ENCODE results near the gene MAST4.

DNA sequence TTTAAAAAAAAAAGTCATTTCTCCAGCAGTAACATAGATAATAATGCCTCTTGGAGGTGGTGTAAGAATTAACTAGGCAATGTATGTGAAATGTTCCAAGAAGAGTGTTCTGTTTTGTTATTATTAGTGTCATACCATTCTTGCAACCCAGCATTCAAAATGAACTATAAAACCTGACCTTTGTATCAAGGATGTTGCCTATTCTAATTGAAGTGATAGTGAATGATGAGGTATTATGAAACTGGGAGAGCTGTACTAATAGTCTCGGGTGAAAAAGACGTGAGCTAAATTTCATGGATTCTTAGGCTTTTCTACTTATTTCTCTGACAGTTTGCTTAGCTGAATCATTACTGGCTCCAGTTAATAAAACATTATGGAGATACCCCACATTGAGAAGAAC is 375.8 kb downstream of the MAST4 start:
- TF ChIP-seq POLR2A (IDR thresholded peaks at IDR 0.05; ENCODE audit: control extremely low read depth in 1 of 2, low read depth in 2 of 2, low read length in 2 of 2) (no peak), GABPA (IDR thresholded peaks at IDR 0.05; ENCODE audit: borderline replicate concordance, insufficient read depth, low read length) (no peak), SIN3A (conservative IDR thresholded peaks at IDR 0.05 in 1 of 2, IDR thresholded peaks at IDR 0.05 in 1 of 2; ENCODE audit: low read depth in 1 of 2, low read length in 2 of 2) (no peak), SIX5 (IDR thresholded peaks at IDR 0.05; ENCODE audit: low read depth, low read length) (no peak)

Data from H1 (cell line).